DMS 273 (cell line): Measurements from ENCODE around the gene MYRIP.

Experiments used
- DNase-seq: peaks from one replicate; lab custom pipeline; 2025; ENCODE audit not compliant: unreplicated experiment; lab: John Stamatoyannopoulos, UW

MYRIP gene

GRCh38 chr3:39962581-39962980 is 153.2 kb downstream of the MYRIP start:
- no peak for DNase-seq

GRCh38 chr3:39965461-39965860 is 156.1 kb downstream of the MYRIP start:
- no peak for DNase-seq

GRCh38 chr3:39965997-39966396 is 156.6 kb downstream of the MYRIP start:
- no peak for DNase-seq

- DNase-seq, result no peak
Observed at GRCh38 chr3:39970982-39971381, 161.6 kb downstream of the MYRIP start.

- DNase-seq, result peak; percentile 11
Observed at GRCh38 chr3:39971559-39972031, 162.2 kb downstream of the MYRIP start.

- no peak for DNase-seq
Observed at GRCh38 chr3:39972508-39972907, 163.1 kb downstream of the MYRIP start.

- no peak for DNase-seq
Observed at GRCh38 chr3:39977058-39977794, 167.8 kb downstream of the MYRIP start.

- DNase-seq, result peak; percentile 7
Observed at GRCh38 chr3:39978308-39978707, 168.9 kb downstream of the MYRIP start.

GRCh38 chr3:39980058-39980457 is 170.6 kb downstream of the MYRIP start:
- no peak for DNase-seq

GRCh38 chr3:39980781-39981180 is 171.4 kb downstream of the MYRIP start:
- no peak for DNase-seq

GRCh38 chr3:39981547-39982184 is 172.3 kb downstream of the MYRIP start:
- DNase-seq, result peak; percentile 7

- DNase-seq, result no peak
Observed at GRCh38 chr3:39982665-39983357, 173.4 kb downstream of the MYRIP start.

GRCh38 chr3:39989746-39990145 is 180.3 kb downstream of the MYRIP start:
- DNase-seq, result no peak

GRCh38 chr3:39990532-39990931 is 181.1 kb downstream of the MYRIP start:
- DNase-seq, result peak; percentile 68

- DNase-seq, result no peak
Observed at GRCh38 chr3:40008796-40009195, 199.4 kb downstream of the MYRIP start.

GRCh38 chr3:40009991-40010390 is 200.6 kb downstream of the MYRIP start:
- DNase-seq, result no peak

GRCh38 chr3:40012381-40012780 is 203.0 kb downstream of the MYRIP start:
- no peak for DNase-seq

GRCh38 chr3:40016391-40016790 is 207.0 kb downstream of the MYRIP start:
- no peak for DNase-seq

GRCh38 chr3:40018369-40018768 is 209.0 kb downstream of the MYRIP start:
- no peak for DNase-seq

GRCh38 chr3:40019376-40019775 is 210.0 kb downstream of the MYRIP start:
- no peak for DNase-seq

GRCh38 chr3:40020689-40021088 is 211.3 kb downstream of the MYRIP start:
- no peak for DNase-seq

GRCh38 chr3:40021338-40021737 is 211.9 kb downstream of the MYRIP start:
- DNase-seq, result no peak
